ENCODE results near the gene FRA10AC1.
A peak's percentile ranks its signal among the peaks of the same experiment; 100 is the strongest.
"Not testable (repeated sequence)": the region's sequence is repeated elsewhere in the genome, so short reads cannot be mapped to it uniquely, and the experiment has no call there.

Gene FRA10AC1

GRCh38 chr10:93703066-93703465, 674 bp upstream of the FRA10AC1 start:
- no peak for DNase-seq (ENCODE audit: low spot score)

- peak; percentile 8 for DNase-seq (ENCODE audit: low spot score)
Observed at GRCh38 chr10:93701866-93702209, 554 bp downstream of the FRA10AC1 start.

GRCh38 chr10:93697207-93697606, 5.2 kb downstream of the FRA10AC1 start:
- DNase-seq (ENCODE audit: low spot score) = no peak

GRCh38 chr10:93696582-93696981, 5.8 kb downstream of the FRA10AC1 start:
- not testable (repeated sequence) for DNase-seq (ENCODE audit: low spot score)

- DNase-seq (ENCODE audit: low spot score) = no peak
Observed at GRCh38 chr10:93695740-93696139, 6.7 kb downstream of the FRA10AC1 start.

- DNase-seq (ENCODE audit: low spot score) = no peak
Observed at GRCh38 chr10:93687737-93688136, 14.7 kb downstream of the FRA10AC1 start.

- DNase-seq (ENCODE audit: low spot score) = peak; percentile 25
Observed at GRCh38 chr10:93680412-93681047, 21.9 kb downstream of the FRA10AC1 start.

GRCh38 chr10:93678805-93679587, 23.4 kb downstream of the FRA10AC1 start:
- DNase-seq (ENCODE audit: low spot score) = no peak

GRCh38 chr10:93678386-93678785, 24.0 kb downstream of the FRA10AC1 start:
- no peak for DNase-seq (ENCODE audit: low spot score)

GRCh38 chr10:93673791-93674190, 28.6 kb downstream of the FRA10AC1 start:
- DNase-seq (ENCODE audit: low spot score) = no peak

- no peak for DNase-seq (ENCODE audit: low spot score)
Observed at GRCh38 chr10:93672890-93673289, 29.5 kb downstream of the FRA10AC1 start.

GRCh38 chr10:93672022-93672678, 30.2 kb downstream of the FRA10AC1 start:
- no peak for DNase-seq (ENCODE audit: low spot score)

- no peak for DNase-seq (ENCODE audit: low spot score)
Observed at GRCh38 chr10:93671042-93671441, 31.4 kb downstream of the FRA10AC1 start.

- DNase-seq (ENCODE audit: low spot score) = no peak
Observed at GRCh38 chr10:93670372-93670771, 32.0 kb downstream of the FRA10AC1 start.

- DNase-seq (ENCODE audit: low spot score) = no peak
Observed at GRCh38 chr10:93667795-93668194, 34.6 kb downstream of the FRA10AC1 start.

GRCh38 chr10:93666030-93666429, 36.4 kb downstream of the FRA10AC1 start:
- DNase-seq (ENCODE audit: low spot score) = no peak

GRCh38 chr10:93657757-93658156, 44.6 kb downstream of the FRA10AC1 start:
- no peak for DNase-seq (ENCODE audit: low spot score)

GRCh38 chr10:93656155-93656554, 46.2 kb downstream of the FRA10AC1 start:
- DNase-seq (ENCODE audit: low spot score) = no peak

- DNase-seq (ENCODE audit: low spot score) = no peak
Observed at GRCh38 chr10:93654201-93654600, 48.2 kb downstream of the FRA10AC1 start.

- DNase-seq (ENCODE audit: low spot score) = no peak
Observed at GRCh38 chr10:93652857-93653256, 49.5 kb downstream of the FRA10AC1 start.

- no peak for DNase-seq (ENCODE audit: low spot score)
Observed at GRCh38 chr10:93639791-93640190, 62.6 kb downstream of the FRA10AC1 start.

- no peak for DNase-seq (ENCODE audit: low spot score)
Observed at GRCh38 chr10:93630625-93631557, 71.5 kb downstream of the FRA10AC1 start.

Data from COLO829 (cell line).